ENCODE measurements around the gene STXBP6.

DNA sequence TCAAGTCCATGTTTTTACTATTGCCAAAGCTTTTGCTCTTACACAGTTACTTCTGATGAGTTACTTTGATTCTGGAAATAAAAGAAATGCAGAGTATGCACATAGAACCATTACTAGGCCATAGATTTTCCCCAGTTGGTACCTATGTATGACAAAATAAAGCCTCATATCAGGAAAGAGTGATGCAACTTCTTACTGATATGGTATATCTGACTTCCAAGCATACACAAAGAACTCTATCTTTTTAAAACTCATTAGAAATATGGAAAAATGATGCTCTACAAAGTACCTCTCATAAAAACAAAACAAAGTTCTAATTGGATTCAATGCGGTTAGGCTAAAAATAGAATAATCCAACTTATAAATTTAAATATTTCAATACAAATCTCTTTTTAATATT is 92.1 kb downstream of the STXBP6 start:
- TF ChIP-seq FOXP2 (optimal IDR thresholded peaks at IDR 0.05; ENCODE audit: control extremely low read depth, extremely low read length, insufficient read depth) (no peak), EZH2 (IDR thresholded peaks at IDR 0.05) (no peak)
